ENCODE results near the gene GAREM1.

Gene GAREM1

DNA sequence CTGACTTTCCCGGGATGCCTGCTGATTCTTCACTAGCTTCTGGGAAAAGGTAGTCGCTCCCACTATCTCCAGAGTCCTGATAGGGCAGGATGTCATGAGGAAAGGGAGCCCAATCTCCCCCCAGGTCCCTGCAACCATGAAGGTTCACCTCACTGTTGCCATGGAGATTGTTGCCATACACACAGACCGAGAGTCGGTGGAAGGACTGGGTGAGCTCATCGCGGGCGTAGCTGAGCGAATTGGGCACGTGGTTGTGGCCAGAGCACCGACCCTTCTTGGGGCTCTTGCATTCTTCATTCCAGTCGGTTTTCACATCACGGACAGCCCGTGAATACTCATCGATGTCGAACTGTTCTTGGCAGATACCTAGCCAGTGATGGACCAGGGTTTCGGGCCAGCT is 183.4 kb downstream of the GAREM1 start:
- in situ Hi-C loops (cut with HindIII; ENCODE audit: low sequenced_read_pairs) = loop anchor here (25.0 kb wide), 1 partner anchor 175 kb away; the partner anchor contains the start of gene GAREM1
- no peak for DNase-seq (ENCODE audit: low read depth)
- TF ChIP-seq, protein P1, sequence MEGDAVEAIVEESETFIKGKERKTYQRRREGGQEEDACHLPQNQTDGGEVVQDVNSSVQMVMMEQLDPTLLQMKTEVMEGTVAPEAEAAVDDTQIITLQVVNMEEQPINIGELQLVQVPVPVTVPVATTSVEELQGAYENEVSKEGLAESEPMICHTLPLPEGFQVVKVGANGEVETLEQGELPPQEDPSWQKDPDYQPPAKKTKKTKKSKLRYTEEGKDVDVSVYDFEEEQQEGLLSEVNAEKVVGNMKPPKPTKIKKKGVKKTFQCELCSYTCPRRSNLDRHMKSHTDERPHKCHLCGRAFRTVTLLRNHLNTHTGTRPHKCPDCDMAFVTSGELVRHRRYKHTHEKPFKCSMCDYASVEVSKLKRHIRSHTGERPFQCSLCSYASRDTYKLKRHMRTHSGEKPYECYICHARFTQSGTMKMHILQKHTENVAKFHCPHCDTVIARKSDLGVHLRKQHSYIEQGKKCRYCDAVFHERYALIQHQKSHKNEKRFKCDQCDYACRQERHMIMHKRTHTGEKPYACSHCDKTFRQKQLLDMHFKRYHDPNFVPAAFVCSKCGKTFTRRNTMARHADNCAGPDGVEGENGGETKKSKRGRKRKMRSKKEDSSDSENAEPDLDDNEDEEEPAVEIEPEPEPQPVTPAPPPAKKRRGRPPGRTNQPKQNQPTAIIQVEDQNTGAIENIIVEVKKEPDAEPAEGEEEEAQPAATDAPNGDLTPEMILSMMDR (IDR thresholded peaks at IDR 0.05; ENCODE audit: low read depth, low read length, missing control alignments) = no peak
- H3K4me3 ChIP-seq (ENCODE audit: low read depth, low read length) = no peak overlapping the region

DNA sequence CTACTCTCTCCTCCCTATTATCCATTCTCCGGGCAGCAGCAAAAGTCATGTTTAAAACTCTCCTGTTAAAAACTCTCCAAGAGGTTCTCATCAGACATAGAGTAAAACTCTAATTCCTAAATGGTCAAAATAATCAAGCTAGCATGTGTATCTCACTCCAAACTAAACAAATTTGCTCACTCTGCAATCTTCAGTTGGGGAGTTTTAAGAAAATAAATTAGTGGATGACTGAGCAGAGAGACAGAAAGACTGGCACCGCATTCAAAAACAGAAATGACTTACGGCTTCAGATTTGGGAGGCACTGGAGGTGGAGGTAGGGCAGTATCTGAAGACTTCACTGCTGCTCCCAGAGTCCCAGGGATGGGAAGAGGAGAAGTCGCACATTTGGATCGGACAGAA is 183.9 kb downstream of the GAREM1 start:
- no peak for DNase-seq (ENCODE audit: low read depth)
- no peak overlapping the region for H3K4me3 ChIP-seq (ENCODE audit: low read depth, low read length)
- TF ChIP-seq, protein P1 (IDR thresholded peaks at IDR 0.05; ENCODE audit: low read depth, low read length, missing control alignments) = no peak
- in situ Hi-C loops (cut with HindIII; ENCODE audit: low sequenced_read_pairs) = loop anchor here (25.0 kb wide), 1 partner anchor 176 kb away; the partner anchor contains the start of gene GAREM1

DNA sequence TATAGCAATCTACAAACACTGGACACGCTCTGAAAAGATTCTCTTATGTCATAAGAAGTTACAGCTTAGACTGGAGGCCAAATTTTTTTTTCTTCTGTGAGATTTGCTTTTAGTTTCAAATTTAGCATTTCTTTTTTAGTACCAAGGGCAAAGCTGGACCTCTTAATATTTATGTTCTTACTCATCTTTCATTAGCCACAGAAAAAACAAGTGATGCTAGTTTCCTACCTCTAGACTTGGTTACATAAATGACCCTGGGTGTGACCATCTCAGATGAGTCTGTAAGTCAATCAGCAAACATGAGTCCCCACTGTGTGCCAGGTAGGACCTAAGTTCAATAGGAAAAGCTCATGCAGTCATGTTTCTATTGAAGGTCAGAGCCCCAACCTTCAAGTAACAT is 186.4 kb downstream of the GAREM1 start:
- in situ Hi-C loops (cut with HindIII; ENCODE audit: low sequenced_read_pairs) = loop anchor here (25.0 kb wide), 1 partner anchor 178 kb away; the partner anchor contains the start of gene GAREM1
- no peak overlapping the region for H3K4me3 ChIP-seq (ENCODE audit: low read depth, low read length)
- no peak for DNase-seq (ENCODE audit: low read depth)
- TF ChIP-seq, protein P1 (IDR thresholded peaks at IDR 0.05; ENCODE audit: low read depth, low read length, missing control alignments) = no peak

DNA sequence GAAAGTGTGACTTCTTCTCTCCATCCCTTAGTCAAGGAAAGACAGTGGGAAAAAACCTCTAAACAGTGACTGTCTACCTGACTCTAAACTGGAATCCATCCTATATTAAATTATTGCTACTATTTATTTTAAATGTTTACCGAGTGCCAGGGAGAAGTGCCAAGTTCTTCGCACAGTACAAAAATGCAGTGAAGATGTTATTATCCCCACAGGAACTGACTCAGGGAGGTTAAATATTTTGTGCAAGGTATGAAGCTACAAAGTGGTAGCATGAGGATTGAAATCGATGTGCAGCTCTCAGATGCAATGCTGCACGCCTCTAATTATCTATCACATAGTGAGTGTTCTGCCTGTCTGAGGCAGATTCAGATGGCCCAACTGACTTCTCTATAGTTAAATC is 189.8 kb downstream of the GAREM1 start:
- in situ Hi-C loops (cut with HindIII; ENCODE audit: low sequenced_read_pairs) = loop anchor here (25.0 kb wide), 1 partner anchor 181 kb away; the partner anchor contains the start of gene GAREM1
- no peak overlapping the region for H3K4me3 ChIP-seq (ENCODE audit: low read depth, low read length)
- DNase-seq (ENCODE audit: low read depth) = no peak
- TF ChIP-seq, protein P1 (IDR thresholded peaks at IDR 0.05; ENCODE audit: low read depth, low read length, missing control alignments) = no peak

DNA sequence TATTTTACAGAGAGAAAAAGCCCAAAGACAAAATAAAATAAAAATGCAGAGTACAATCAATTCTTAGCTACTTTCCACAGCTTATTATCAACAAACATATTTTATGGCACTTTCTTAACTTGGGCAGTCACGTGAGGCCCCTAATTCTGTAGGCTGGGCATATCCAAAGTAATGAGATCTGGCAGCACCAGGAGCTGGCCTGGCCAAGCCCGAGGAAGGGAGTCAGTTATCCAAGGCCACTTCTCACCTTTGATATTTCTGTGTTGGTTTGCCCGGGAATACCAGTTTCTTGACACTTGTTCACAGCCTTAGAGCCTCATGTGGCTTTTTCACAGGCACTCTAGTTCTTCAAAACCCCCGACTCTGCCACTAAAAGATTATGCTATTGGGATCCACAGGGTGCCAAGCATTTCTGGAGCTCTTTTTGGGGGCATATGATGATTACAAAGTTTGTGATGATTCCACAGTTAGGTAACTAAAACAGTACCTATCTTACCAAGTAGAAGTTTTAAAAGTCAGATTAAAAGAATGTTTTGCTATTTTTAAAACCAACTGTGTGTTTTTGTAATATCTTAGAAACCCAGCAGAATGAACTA is 190.4 kb downstream of the GAREM1 start:
- TF ChIP-seq, protein P1 (IDR thresholded peaks at IDR 0.05; ENCODE audit: low read depth, low read length, missing control alignments) = no peak
- in situ Hi-C loops (cut with HindIII; ENCODE audit: low sequenced_read_pairs) = loop anchor here (25.0 kb wide), 1 partner anchor 182 kb away; the partner anchor contains the start of gene GAREM1
- H3K4me3 ChIP-seq (ENCODE audit: low read depth, low read length) = no peak overlapping the region
- no peak for DNase-seq (ENCODE audit: low read depth)

DNA sequence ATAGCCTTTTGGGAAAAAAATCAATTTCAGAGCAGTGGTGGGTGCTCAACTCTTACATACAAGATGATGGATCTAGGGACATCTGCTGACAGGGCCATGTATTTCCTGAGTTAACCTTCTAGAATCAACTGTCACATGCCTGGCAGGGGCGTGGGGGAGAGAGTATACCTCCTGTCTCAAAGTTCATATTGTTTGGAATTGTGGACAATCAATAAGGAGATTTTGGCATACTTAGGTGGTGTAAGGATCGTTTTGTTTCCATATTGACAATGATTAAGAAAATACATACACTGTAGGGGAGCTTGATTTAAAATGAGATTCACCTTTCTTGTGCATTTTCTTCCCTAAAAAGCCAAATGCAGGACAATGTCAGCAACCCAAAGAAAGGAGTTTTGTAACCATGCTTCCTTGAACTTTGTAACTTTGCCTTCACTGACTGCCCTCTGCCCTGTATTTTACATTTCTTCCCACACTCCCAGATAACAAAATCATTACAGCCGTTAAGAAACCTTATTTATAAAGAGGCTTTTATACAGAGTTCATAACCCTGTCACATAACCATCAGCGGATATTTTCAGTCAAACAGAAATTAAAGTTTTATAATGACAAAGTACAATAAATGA is 192.4 kb downstream of the GAREM1 start:
- in situ Hi-C loops (cut with HindIII; ENCODE audit: low sequenced_read_pairs) = loop anchor here (25.0 kb wide), 1 partner anchor 184 kb away; the partner anchor contains the start of gene GAREM1

More for the DNA sequence above, 192.4 kb downstream of the GAREM1 start:
- no peak for DNase-seq (ENCODE audit: low read depth)
- TF ChIP-seq, protein P1 (IDR thresholded peaks at IDR 0.05; ENCODE audit: low read depth, low read length, missing control alignments) = no peak
- H3K4me3 ChIP-seq (ENCODE audit: low read depth, low read length) = no peak overlapping the region

Measured in astrocyte of the cerebellum (primary cell).